ENCODE data around the gene ELL.
A peak's percentile ranks its signal among the peaks of the same experiment; 100 is the strongest.
"Not testable (repeated sequence)": the region's sequence is repeated elsewhere in the genome, so short reads cannot be mapped to it uniquely, and the experiment has no call there.

ELL gene

DNA sequence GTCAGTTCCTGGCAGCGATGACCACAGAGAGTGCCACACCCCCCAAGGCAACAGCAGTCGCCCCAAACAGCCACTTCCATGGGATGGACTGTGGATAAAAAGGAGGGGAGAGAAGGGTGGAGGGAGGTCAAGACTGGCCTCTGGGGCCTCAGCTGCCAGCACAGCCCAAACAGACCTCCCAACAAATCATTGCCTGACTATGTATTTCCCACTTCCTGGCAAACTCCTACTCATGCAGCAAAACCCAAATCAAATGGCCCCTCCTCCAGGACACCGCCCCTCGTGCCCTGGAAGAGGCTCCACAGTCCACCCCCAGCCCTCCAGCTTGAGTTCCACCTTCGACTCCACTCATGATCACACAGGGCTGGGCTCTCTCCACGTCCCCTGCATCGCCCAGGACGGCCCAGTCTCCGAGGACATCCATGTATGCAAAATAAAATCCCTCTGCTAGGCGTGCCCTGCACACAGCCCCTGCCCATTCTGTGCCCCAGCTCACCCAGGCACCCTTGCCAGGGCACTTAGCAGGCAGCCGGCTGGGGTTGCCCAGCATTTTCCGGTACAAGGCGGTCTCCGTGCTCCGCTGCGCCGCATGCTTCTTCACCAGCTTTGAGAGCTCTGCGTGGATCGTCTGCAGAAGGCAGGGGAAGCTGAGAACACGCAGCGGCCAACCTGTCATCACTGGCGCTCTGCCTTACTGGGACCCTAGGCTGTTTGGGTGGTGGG lies 10.5 kb upstream of the ELL start:
- DNase-seq (ENCODE audit: low read depth in 2 of 2) = no peak

DNA sequence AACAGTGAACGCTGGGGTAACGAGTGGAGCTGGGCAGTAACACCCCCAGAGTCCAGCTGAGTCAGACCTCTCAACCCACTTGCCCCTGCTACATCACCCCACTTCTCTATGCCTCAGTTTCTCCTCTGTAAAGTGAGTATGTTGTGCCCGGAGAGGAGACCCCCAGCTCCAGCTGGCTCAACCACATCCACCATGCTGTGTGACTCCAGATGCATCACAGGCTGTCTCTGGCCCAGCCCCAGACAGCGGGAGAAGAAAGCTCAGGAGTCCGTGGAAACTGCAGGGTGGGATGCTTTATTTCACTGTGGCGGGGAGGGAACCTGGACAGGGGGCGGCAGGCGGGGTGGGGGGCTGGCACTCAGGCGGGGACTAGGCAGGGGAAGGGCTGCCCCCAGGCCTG lies 9.6 kb upstream of the ELL start:
- no peak for DNase-seq (ENCODE audit: low read depth in 2 of 2)

DNA sequence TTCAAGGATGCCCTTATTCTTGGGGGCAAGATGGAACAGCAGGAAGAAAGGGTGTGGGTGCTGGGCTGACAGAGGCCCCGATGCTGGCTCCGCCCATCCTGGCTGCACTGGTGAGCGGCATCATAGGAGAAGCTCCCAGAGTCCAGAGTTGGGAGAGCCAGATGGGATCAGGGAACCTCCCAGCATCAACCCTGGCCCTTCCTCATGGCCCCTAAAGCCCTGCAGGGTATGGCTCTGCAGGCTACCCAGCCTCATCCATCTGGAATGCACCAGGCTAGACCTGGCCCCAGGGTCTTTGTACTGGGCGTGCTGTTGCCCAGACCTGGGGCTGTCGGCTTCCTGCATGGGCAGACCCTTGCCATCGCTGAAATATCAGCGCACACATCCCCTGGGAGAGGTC lies 7.9 kb upstream of the ELL start:
- DNase-seq (ENCODE audit: low read depth in 2 of 2) = no peak

DNA sequence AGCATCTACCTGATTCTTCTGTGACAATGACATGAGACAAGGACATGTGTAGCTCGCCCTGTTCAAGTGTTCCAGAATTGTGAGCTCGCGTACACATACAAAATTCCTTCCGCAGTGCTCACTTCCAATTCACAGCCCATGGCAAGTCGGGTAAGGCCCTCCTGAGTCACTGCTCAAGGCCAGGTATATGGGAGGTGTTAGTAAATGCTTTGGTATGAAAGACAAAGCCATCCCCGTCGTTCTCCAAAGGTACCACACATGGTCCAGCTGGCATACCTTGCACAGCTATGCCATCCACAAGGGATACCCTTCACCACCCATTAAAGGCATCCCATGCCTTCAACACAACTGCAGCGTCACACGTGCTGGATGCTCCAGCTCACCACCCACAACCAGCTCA lies 4.4 kb upstream of the ELL start:
- no peak for DNase-seq (ENCODE audit: low read depth in 2 of 2)

DNA sequence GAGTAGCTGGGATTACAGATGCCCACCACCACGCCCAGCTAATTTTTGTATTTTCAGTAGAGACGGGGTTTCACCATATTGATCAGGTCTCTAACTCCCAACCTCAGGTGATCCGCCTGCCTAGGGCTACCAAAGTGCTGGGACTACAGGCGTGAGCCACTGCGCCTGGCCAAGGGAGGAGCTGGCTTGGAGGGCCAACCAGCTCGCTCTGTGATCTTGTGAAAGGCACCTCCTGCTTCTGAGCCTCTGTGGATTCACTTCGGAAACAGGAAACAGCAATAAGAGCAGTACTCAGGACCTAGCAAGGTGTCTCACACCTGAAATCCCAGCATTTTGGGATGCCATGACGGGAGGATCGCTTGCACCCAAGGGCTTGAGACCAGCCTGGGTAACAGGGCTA lies 2.0 kb upstream of the ELL start:
- no peak for DNase-seq (ENCODE audit: low read depth in 2 of 2)

DNA sequence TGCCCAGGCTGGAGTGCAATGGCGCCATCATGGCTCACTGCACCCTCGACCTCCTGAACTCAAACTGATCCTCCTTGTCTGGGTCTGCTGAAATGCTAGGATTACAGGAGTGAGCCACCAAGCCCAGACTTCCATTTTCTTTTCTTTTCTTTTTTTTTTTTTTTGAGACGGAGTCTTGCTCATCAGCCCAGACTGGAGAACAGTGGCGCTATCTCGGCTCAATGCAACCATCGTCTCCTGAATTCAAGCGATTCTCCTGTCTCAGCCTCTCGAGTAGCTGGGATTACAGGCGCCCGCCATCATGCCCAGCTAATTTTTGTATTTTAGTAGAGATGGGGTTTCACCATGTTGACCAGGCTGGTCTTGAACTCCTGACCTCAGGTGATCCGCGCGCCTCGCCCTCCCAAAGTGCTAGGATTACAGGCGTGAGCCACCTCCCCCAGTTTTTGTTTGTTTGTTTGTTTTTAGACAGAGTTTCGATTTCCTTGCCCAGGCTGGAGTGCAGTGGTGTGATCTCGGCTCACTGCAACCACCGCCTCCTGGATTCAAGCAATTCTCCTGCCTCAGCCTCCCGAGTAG lies 1.1 kb upstream of the ELL start:
- DNase-seq (ENCODE audit: low read depth in 2 of 2) = not testable (repeated sequence)

DNA sequence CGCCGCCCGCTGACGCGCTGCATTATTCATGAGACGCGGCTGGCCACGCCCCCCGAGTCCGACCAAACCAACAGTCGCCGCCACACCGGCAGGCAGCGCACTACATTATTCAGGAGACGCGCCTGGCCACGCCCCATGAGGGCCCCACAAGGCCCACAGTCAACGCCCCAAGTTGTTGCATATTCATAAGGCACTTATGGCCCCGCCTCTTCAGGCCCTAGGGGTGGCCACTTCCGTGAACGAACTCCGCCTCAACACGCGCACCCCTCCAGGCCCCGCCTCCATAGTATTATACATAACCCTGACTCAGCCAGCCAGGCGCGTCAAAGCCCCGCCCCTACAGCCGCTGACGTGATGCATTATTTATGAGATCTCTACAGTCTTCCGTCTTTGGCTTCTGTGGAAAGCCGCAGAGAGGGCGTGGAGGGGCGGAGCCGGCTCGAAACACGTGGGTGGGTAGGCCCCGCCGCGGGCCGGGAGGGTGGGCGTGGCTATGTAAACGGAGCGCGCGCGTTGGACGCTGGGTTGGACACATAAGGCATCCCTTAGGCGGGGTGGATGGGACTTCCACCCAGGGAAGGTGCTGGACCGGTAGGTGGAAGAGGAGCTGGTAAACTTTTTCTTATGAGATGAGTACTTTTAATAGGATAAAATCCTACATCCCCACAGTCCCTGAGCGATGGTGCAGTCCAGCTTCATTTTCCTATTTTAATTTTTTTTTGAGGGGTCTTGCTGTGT lies 423 bp upstream of the ELL start:
- peak; percentile 100 for DNase-seq (ENCODE audit: low read depth in 2 of 2)

DNA sequence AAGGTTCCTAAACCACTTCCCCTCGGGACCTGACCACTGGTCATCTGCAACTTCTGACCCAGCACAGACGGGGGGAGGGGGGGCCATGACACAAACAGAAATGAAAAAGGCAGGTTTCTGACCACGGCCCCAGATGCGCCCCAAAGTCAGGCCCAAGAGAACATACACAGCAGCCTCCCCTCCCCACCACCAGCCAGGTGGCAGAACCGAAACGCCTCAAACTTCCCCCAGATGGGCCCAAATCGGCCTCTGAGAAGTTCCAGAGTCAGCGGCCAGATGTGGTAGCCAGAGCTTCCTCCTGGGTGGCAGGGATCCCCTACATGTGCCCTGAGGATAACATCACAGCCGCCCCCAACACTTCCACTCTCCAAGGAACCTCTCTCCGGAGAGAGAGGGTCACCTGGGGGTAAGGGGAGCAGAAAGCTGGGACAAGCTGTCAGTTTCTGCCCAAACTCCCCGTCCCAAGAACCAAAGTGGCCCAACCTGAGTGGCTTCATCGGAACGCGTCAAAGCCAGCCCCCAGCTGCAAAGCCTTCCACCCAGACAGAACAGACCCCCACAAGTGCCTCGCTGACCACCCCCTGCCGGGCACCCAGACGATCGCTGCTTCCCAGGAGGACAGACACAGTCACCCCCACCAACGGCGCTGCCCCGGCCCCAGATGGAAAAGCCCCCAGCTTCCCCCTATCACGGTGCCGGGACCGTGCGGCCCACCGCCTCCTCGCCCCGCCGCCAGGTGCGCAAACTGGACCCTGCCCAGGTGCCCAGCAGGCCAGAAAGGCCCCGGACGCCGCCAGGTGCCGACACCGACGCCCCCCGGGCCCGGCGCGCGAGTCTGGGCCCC lies 800 bp downstream of the ELL start:
- no peak for DNase-seq (ENCODE audit: low read depth in 2 of 2)

DNA sequence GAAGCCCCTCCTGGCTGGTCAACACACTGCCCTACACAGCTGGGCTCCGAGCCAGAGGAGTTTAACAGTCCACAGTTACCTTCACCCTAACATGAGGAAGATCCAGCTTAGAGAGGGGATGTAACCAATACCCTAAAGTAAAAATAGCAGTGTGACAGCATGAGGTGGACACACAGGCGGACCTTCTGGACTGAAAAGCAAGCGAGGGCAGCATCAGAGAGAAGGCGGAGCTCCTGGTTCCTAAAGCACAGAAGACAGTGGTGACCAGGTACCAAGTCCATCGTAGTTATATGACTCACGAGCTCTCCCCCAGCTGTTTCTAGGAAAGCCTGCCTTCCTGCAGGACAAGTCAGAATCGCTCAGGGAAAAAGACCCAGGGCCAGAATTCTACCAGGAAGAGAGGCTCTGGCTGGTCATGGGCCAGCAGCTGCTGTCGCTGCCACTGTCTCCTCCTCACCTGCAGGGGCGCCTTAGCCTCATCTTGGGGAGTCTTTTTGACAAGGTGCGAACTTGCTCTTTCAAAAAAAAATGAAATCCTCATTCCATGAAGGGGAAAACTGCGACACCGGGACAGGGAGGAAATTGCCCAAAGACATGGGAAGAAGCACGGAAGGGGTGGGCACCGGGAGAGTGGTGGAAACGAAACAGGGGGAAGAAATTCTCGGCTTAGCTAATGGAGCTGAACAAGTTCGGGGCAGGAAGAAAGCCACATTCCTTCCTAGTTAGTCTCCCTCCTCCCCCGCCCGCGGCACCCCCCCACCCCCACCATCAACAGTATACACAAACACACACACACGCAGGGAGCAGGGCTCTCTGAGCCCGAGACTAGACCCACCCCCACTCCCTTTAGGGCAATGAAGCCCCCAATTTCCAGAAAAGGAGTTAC lies 1.7 kb downstream of the ELL start:
- DNase-seq (ENCODE audit: low read depth in 2 of 2) = peak in 1 of 2 donors; percentile 46

DNA sequence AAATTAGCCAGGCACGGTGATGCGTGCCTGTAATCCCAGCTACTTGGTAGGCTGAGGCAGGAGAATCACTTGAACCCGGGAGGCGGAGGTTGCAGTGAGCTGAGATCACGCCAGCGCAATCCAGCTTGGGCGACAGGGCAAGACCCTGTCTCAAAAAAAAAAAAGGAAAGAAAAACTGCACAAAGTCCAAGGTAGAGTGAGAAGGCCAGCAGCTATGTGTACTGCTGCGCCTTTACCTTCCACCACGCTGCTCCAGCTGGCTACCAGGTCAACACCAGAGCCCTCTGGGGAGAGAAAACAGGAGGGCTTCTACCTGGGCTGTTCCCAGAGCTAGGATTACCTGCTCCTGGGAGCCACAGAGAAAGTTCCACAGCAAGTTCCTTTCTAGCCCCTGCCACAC lies 3.2 kb downstream of the ELL start:
- no peak for DNase-seq (ENCODE audit: low read depth in 2 of 2)

DNA sequence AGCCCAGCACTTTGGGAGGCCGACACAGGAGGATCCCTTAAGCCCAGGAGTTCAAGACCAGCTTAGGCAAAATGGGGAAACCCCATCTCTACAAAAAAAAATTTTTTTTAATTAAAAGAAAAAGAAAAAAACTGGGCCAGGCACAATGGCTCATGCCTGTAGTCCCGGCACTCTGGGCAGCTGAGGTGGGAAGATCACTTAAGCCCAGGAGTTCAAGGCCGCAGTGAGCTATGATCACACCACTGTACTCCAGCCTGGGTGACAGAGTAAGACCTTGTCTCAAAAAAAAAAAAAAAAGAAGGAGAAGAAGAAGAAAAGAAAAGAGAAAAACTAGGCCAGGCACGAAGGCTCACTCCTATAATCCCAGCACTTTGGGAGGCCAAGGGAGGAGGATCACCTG lies 4.3 kb downstream of the ELL start:
- DNase-seq (ENCODE audit: low read depth in 2 of 2) = no peak

DNA sequence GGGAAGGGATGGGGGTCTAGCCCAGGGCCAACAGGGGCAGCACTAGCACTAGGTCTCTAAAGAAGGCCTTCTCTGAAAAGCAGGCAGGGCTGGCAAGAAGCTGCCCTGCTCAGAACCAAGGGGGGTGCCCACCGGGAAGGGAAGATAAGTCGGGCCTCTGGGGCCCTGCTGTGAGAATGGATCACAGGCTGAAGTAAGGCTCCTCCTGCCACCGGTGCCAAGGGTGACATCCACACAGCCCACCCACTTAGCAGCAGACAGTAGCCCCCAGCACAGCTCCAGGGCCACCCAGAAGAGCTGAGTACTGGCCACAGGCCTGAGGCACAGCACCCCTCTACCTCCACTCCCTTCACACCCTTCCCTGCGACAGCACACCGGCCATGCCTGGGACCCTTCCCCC lies 5.9 kb downstream of the ELL start:
- no peak for DNase-seq (ENCODE audit: low read depth in 2 of 2)

DNA sequence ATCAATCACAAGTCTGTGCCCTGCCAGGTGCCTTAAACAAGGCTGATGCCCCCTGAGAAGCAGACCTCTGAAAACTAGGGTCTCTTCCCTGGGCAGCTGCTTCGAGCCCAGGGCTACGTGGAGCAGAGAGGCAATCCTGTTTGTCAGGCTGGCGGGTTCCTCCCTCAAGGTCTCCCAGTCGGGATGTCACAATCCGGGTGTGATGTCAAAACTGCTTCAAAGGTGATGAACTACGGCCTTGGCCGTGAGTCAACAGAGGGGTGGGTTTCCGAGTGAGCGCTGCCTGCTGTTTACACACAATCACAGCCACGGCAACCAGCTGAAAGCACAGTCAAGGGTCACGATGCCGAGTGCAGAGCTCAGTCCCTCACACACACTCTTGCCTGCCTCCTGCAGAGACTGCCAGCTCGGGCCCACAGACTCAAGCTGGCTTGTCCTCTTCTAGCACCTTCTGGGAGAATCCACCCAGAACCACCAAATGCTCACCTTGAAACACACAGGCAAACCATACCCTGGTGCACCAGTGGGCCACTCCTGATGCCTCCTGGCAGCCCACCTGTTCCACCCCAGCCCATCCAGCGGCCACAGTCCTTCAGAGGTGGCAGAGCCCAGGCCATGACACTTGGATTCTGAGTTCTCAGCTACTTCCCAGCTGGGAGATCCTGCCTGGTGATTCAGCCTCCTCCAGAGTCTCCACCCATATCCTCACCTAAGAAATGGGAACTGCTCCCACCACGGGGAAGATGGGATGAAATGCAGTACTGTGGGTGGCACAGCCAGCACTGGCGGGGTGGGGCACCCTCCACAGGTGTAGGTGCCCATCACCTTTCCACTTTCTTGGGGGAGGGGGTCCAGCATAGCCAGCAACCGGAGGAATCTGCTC lies 6.8 kb downstream of the ELL start:
- DNase-seq (ENCODE audit: low read depth in 2 of 2) = peak in 1 of 2 donors; percentile 8

DNA sequence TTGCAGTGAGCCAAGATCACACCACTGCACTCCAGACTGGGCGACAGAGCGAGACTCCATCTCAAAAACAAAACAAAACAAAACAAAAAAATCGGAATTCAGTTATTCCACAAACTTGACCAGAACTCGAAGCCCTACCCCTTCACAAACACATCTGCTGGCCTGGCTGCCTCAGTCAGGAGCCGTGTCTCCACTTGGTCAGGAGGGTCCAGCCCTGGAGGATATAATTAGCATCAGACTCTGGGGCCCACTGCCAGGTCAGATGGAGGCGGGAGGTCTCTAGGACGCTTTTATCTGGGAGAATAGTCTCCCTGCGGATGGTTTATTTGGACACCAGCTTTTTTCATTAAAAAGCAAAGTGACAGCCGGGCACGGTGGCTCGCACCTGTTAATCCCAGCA lies 8.0 kb downstream of the ELL start:
- DNase-seq (ENCODE audit: low read depth in 2 of 2) = no peak

DNA sequence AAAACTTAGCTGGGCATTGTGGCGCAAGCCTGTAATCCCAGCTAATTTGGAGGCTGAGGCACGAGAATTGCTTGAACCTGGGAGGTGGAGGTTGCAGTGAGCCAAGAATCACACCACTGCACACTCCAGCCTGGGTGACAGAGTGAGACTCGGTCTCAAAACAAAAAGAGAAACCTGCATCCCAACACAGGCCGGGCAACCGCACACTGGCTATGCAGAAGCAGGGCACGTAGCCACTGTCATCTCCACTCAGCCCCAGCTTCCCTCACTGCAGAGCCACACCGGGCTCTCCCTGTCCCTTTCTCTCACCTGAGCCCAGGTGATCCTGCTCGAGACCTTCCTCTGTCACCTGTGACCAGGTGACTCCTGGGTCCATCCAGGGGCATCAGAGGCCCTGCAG lies 11.7 kb downstream of the ELL start:
- no peak for DNase-seq (ENCODE audit: low read depth in 2 of 2)

DNA sequence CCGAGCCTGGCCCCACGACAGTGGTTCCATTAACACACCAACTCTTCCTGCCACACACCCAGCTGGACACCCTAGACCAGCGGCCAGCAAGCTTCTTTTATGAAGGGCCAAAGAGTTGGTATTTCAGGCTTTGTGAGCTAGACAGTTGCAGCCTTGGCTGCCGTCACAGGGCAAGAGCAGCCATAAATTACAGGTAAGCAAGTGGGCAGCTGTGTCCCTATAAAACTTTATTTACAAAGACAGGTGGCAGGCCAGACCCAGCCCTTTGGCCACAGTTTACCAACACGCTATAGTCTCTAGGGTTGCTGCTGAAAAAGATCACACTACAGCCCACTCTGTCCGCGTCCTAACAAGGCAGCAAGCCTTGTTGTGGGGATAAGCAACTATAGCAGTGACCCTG lies 13.3 kb downstream of the ELL start:
- no peak for DNase-seq (ENCODE audit: low read depth in 2 of 2)

DNA sequence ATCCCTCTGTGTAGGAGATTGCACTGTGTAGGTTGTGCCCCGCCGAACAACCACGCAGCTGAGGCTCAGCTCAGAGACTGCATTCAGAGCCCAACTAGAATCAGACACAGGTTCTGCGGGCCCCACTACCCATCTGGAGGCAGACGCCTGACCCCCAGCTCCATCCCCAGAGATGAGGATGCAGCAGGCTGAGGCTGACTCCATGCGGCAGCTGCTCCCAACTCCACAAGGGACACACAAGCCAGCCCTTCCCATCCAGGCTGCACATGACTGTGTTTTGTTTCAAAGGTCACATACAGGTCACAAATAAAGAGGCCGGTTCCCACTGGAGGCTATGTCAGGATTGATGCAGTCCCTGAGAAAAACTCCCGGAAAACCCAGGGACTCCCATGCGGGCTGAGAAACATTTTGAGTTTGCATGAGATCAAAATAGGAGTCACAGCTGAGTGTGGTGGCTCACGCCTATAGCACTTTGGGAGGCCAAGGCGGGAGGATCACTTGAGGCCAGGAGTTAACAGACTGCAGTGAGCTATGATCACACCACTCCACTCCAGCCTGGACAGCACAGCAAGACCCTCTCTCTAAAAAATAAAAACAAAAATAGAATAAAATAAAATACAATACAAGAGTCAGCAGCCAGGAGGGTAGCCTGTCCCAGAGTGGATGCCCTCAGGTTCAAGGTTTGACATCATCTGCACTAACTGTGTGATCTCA lies 14.0 kb downstream of the ELL start:
- DNase-seq (ENCODE audit: low read depth in 2 of 2) = no peak

DNA sequence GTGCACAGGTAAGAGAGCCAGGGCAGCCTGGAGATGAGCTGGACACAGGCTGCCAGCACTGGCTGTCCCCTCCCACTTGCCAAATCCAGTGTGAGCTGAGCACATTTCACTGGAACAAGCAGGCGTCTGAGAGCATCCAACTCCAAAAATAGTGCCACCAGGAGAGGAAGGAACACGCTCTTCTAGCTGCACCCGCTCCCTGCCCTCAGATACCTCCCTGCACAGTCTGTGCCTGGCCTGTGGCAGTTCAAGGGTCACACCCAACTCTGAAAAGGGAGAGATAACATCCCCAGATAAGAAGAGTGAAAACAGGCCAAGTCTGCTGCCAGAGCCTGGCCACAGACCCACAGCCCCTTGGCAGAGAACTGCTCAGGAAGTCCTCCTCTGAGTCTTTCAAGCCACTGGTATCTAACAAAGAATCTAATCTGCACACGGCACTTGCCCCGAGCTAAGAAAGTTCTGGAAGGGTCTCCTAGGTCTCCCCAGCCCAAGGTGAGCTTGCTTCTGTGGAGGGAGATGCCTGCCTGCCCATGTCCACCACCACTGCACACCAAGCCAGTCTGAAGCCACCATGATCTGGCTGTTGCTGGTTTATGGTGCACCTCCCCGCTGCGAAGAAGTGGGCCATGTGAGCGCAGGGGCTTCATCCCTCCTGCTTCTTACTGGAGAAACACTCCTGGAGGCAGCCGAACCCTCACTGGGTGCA lies 14.7 kb downstream of the ELL start:
- DNase-seq (ENCODE audit: low read depth in 2 of 2) = peak in 1 of 2 donors; percentile 10
